Measurements from ENCODE around the gene GLYAT. TPM values are rescaled to one million over a fixed set of nuclear protein-coding genes. Genes with fewer than 3 reads are reported as not detected.

GLYAT gene
- polyA plus RNA-seq, 1 donor from 2014 or later: not detected

- no peaks in the 10 kb centered on the region for H3K27me3 ChIP-seq (ENCODE audit: insufficient read depth, low read depth, low read length)
- no peak overlapping the region for H3K9ac ChIP-seq (ENCODE audit: low read length)
- no peaks in the 10 kb centered on the region for H3K36me3 ChIP-seq (ENCODE audit: insufficient read depth, low read length)
- no peaks in the 10 kb centered on the region for H3K9me2 ChIP-seq (ENCODE audit: insufficient read depth, low read length)
- no peak overlapping the region for H3K27ac ChIP-seq (ENCODE audit: low read length)
- H3K4me2 ChIP-seq (ENCODE audit: low read length): no peak overlapping the region
- H3K4me3 ChIP-seq (ENCODE audit: low read length): no peak overlapping the region
- no peaks in the 10 kb centered on the region for H4K20me1 ChIP-seq (ENCODE audit: insufficient read depth)
- no peak overlapping the region for H2AFZ ChIP-seq (ENCODE audit: low read depth, low read length)
- no peaks in the 10 kb centered on the region for H3K9me3 ChIP-seq (ENCODE audit: low read length)
- H3F3A ChIP-seq (ENCODE audit: insufficient read depth, low read length, poor library complexity, severe bottlenecking): no peaks in the 10 kb centered on the region
- TF ChIP-seq POLR2AphosphoS5 (IDR thresholded peaks at IDR 0.05) (no peak), TAF1 (IDR thresholded peaks at IDR 0.05; ENCODE audit: low read depth) (no peak), MXI1 (conservative IDR thresholded peaks at IDR 0.05; ENCODE audit: poor library complexity, severe bottlenecking) (no peak), SMC3 (conservative IDR thresholded peaks at IDR 0.05; ENCODE audit: poor library complexity) (no peak), EP300 (conservative IDR thresholded peaks at IDR 0.05; ENCODE audit: poor library complexity, severe bottlenecking) (no peak), REST (IDR thresholded peaks at IDR 0.05; ENCODE audit: borderline replicate concordance) (no peak), RAD21 (conservative IDR thresholded peaks at IDR 0.05) (no peak), EZH2 (IDR thresholded peaks at IDR 0.05; ENCODE audit: borderline replicate concordance, insufficient read depth, low read length, poor library complexity, severe bottlenecking) (no peak), CTCF (IDR thresholded peaks at IDR 0.05; ENCODE audit: poor library complexity, severe bottlenecking) (no peak)
- H3K79me2 ChIP-seq (replicated peaks; ENCODE audit: insufficient read depth, low read length): no peaks in the 10 kb centered on the region
Observed at GRCh38 chr11:58768137-58768536, 36.4 kb upstream of the GLYAT start.

- Histone ChIP-seq H3K9ac (ENCODE audit: low read length) (no peak overlapping the region), H3K9me3 (ENCODE audit: low read length) (no peaks in the 10 kb centered on the region), H3K79me2 (replicated peaks; ENCODE audit: insufficient read depth, low read length) (no peaks in the 10 kb centered on the region), H3K4me2 (ENCODE audit: low read length) (no peak overlapping the region), H3K27ac (ENCODE audit: low read length) (no peak overlapping the region), H3K9me2 (ENCODE audit: insufficient read depth, low read length) (no peaks in the 10 kb centered on the region), H3K27me3 (ENCODE audit: insufficient read depth, low read depth, low read length) (no peaks in the 10 kb centered on the region), H3K4me3 (ENCODE audit: low read length) (no peak overlapping the region), H3F3A (ENCODE audit: insufficient read depth, low read length, poor library complexity, severe bottlenecking) (no peaks in the 10 kb centered on the region), H3K36me3 (ENCODE audit: insufficient read depth, low read length) (no peaks in the 10 kb centered on the region), H2AFZ (ENCODE audit: low read depth, low read length) (no peak overlapping the region), H4K20me1 (ENCODE audit: insufficient read depth) (no peaks in the 10 kb centered on the region)
- TF ChIP-seq EZH2 (IDR thresholded peaks at IDR 0.05; ENCODE audit: borderline replicate concordance, insufficient read depth, low read length, poor library complexity, severe bottlenecking): no peak
- no peak for TF ChIP-seq TAF1 (IDR thresholded peaks at IDR 0.05; ENCODE audit: low read depth)
- TF ChIP-seq MXI1 (conservative IDR thresholded peaks at IDR 0.05; ENCODE audit: poor library complexity, severe bottlenecking): no peak
- TF ChIP-seq REST (IDR thresholded peaks at IDR 0.05; ENCODE audit: borderline replicate concordance): no peak
- no peak for TF ChIP-seq CTCF (IDR thresholded peaks at IDR 0.05; ENCODE audit: poor library complexity, severe bottlenecking)
- TF ChIP-seq POLR2AphosphoS5 (IDR thresholded peaks at IDR 0.05): no peak
- TF ChIP-seq RAD21 (conservative IDR thresholded peaks at IDR 0.05): no peak
- TF ChIP-seq SMC3 (conservative IDR thresholded peaks at IDR 0.05; ENCODE audit: poor library complexity): no peak
- no peak for TF ChIP-seq EP300 (conservative IDR thresholded peaks at IDR 0.05; ENCODE audit: poor library complexity, severe bottlenecking)
Observed at GRCh38 chr11:58765078-58765477, 33.3 kb upstream of the GLYAT start.
